Right renal pelvis (tissue), 4 donors: ENCODE measurements around the gene MCCC1. TPM values are rescaled to one million over a fixed set of nuclear protein-coding genes. Genes with fewer than 3 reads are reported as not detected.
A peak's percentile ranks its signal among the peaks of the same experiment; 100 is the strongest.

Experiments used
- DNase-seq, 4 donors: peaks; one replicate each; pipeline ENCODE4 v3.0.0-alpha.2; 2013; ENCODE audit warnings: low read depth in 4 of 4, low spot score in 3 of 4, missing footprints in 1 of 4
- polyA plus RNA-seq, 4 donors: library from polyadenylated mRNA; unstranded; fragments of 120-200 nt; gene quantifications; one replicate each; pipeline ENCODE4 v1.2.1, GENCODE V29; 2013; ENCODE audit not compliant: insufficient read length in 4 of 4

The MCCC1 gene
- polyA plus RNA-seq, 4 donors = 55.4 to 70.6 (median 62.0) TPM

- no peak for DNase-seq
Measured at GRCh38 chr3:183058351-183058750, 40.9 kb downstream of the MCCC1 start.

DNA sequence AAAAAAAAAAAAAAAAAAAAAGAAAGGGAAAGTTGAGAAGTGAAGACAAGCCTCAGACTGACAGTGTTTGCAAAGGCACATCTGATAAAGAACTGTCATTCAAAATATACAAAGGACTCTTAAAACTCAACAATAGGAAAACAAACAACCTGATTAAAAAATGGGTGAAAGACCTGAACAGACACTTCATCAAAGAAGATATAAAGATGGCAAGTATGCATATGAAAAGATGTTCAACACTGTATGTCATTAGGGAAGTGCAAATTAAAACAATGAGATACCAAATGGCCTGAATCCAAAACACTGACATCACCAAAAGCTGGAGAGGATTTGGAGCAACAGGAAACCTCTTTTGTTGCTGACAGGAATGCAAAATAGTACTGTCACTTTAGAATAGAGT lies 48.6 kb downstream of the MCCC1 start:
- DNase-seq = no peak

GRCh38 chr3:183046883-183047282 lies 52.4 kb downstream of the MCCC1 start:
- DNase-seq = no peak

DNA sequence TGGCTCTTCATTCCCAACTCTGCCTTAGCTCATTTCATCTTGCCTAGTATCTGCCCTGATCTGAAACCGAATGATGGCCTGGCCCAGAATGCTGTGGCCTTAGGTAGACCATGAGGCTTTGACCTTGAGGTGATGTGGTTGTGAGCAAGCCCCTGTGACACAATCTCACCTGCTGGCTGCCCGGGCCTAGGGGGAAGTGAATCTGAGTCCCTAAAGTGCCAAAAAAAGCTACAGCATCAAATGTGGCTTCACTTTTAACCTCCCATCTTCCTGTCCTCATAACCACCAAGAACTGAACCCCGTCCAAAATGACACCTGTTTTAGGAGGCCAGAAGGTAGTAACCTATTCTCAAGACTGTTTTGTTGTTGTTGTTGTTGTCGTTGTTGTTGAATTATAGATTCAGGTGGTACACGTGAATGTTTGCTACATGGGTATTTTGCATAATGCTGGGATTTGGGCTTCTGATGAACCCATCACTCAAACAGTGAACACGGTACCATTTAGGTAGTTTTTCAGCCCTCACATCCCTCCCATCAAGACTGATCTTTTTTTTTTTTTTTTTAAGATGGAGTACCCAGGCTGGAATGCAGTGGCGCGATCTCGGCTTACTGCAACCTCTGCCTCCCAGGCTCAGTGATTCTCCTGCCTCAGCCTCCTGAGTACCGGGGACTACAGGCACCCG lies 54.6 kb downstream of the MCCC1 start:
- no peak for DNase-seq

DNA sequence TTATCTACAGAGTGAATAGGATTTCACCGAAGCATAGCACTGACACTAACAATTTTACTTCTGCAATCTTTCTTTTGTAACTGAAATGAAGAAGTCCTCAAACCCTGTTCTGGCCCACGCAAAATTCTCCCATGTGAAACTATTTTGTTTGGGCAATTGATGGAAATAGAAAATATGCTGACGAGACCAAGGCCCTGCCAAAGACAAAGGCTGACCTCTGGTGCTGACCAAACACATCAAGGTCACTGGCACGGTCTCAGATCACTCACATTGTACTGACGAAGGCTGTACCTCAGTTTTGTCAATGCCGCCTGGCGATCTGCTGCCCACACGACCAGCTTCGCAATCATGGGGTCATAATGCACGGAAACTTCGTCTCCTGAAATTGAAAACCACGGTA lies 60.5 kb downstream of the MCCC1 start:
- DNase-seq = no peak

- DNase-seq = peak in 1 of 4 donors; percentile 19
Measured at GRCh38 chr3:183038221-183038620, 61.1 kb downstream of the MCCC1 start.

GRCh38 chr3:183033746-183034145 lies 65.5 kb downstream of the MCCC1 start:
- DNase-seq = no peak

DNA sequence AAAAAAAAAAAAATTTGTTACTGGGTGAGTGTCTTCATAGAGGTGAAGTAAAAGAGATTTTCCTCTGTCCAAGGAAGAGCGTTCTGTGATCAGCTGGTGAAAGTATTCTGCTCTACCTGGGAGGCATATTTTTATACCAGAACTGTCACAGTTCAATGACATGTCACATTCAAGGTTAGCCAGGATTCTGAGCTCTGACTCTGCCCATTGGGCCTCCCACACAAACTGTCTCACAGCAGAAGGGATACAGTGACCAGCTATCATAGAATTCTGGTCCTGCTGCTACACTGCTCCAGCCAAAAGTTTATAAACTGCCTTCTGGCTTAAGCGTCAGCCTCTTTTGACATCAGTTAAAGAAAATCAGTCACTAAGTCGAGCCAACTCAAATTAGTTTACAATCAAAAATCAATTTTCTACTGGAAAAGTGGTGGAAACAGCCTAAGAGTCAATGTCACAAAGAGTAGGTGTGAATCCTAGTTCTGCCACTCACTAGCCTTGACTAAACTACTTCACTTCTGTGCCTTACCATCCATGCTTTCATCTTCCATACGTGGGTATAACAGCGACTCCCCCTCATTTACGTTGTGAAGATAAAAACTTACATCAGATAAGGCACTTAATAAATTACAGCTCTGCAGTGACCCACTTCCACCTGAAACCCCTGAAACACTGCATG lies 66.3 kb downstream of the MCCC1 start:
- no peak for DNase-seq

DNA sequence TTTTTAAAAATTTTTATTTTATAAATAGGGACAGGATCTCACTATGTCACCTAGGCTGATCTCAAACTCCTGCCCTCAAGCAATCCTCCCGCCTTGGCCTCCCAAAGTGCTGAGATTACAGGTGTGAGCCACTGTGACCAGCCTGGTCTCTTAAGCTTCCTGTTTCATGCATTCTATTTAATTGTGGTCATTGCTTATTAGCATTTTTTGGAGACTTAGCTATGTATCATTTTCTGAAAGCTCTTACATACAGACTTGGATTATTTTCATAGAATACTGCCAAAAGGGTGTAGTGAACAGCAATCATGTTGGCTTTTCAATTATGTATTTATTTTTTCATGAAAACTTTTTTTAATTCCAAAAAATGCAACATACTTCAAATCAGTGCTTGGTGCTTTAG lies 67.5 kb downstream of the MCCC1 start:
- no peak for DNase-seq

GRCh38 chr3:183028416-183028815 lies 70.9 kb downstream of the MCCC1 start:
- no peak for DNase-seq

DNA sequence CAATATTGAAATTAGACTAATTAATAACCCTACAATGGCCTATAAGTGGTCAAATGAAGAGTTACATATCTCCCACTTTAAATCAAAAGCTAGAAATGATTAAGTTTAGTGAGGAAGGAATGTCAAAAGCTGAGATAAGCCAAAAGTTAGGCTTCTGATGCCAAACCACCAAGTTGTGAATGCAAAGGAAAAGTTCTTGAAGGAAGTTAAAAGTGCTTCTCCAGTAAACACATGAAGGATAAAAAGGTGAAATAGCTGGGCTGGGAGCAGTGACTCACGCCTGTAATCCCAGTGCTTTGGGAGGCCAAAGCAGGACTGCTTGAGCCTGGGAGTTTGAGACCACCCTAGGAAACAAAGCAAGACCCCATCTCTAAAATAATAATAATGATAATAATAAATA lies 72.0 kb downstream of the MCCC1 start:
- no peak for DNase-seq

GRCh38 chr3:183022936-183023516 lies 76.3 kb downstream of the MCCC1 start:
- no peak for DNase-seq

- DNase-seq = no peak
Measured at GRCh38 chr3:183018421-183019192, 80.7 kb downstream of the MCCC1 start.

- no peak for DNase-seq
Measured at GRCh38 chr3:183015185-183015584, 84.1 kb downstream of the MCCC1 start.

- DNase-seq = no peak
Measured at GRCh38 chr3:183013856-183014255, 85.4 kb downstream of the MCCC1 start.

DNA sequence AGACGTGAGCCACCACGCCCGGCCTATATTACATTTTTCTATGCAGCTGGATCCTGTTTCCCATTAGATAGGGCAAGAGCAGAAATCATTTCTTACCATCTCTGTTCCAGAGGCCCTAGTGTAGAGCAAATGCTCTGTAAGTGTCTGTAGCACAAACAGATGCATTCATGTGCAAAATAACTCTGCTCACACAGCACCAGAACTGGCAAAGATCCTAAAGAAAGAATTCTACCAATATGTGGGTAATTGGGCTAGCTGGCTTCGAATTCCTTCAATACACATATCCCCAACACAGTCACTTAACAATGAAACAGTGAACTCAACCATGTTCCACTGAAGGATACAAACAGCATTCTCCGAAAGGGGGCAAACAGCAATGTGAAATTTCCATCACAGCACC lies 86.2 kb downstream of the MCCC1 start:
- DNase-seq = no peak

DNA sequence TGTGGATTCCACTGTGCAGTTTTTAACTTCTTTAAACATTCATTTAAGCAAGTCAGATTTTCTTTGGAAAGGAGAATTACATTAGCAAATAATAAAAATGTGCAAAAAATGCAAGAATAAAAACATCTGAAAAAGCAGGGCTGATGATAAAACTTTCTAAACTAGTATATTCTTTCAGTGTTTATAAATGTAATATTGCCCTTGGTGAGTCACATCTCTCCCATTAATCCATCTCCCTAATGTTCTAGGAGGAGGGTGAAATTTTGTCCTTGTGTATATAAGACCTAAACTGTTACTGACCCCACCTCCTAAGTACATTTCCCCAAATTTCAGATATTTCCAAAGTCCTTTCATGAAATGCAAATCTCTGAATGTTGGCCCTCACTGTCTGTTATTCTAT lies 90.5 kb downstream of the MCCC1 start:
- no peak for DNase-seq

DNA sequence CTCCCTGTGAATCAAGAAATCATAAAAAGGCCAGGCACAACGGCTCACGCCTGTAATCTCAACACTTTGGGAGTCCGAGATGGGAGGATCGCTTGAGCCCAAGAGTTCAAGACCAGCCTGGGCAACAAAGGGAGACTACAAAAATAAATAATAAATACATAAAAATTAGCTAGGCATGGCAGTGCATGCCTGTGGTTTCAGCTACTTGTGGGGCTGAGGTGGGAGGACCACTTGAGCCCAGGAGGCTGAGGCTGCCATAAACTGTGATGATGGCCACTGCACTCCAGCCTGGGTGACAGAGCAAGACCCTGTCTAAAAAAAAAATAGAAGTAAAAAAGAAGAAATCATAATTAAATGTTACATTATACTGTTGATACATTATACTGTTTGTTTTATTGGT lies 91.0 kb downstream of the MCCC1 start:
- DNase-seq = no peak

GRCh38 chr3:183006396-183007002 lies 92.8 kb downstream of the MCCC1 start:
- DNase-seq = no peak

DNA sequence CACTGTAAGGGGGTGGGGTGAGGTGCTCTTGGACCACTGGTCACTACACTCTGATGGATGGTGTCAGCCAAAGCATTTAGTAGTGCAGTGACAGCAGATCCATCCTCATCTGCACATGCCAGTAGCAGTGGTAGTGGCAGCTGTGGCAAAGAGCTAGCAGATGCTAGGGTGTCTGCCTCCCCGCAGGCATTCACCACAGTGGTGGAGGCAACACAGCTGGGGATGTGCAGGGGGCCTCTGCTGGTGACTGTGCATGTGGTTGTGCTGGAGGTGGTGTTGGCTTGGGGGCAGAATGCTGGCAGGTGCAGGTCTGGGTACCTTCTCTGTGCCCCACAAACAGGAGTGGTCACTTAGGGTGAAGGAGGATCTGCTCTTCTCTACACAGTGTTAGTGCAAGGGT lies 99.5 kb downstream of the MCCC1 start:
- no peak for DNase-seq
